Mammary epithelial cell (primary cell): ENCODE data around the gene CHMP4B.

ENCODE experiments used
- CTCF ChIP-seq, 2 donors: IDR thresholded peaks in 1 of 2; conservative IDR thresholded peaks in 1 of 2; 2 replicates each; pipeline ENCODE4 v1.5.1; 2011 to 2012; ENCODE audit warnings: inconsistent platforms in 2 of 2, low read length in 2 of 2, mild to moderate bottlenecking in 2 of 2, control low read depth in 1 of 2, low read depth in 1 of 2; ENCODE audit not compliant: insufficient read depth in 1 of 2; ENCODE audit errors: extremely low read depth in 1 of 2
- EZH2 ChIP-seq: IDR thresholded peaks from 2 replicates; pipeline ENCODE4 v1.6.1; 2012; ENCODE audit warnings: low read length, inconsistent platforms, borderline replicate concordance

DNA sequence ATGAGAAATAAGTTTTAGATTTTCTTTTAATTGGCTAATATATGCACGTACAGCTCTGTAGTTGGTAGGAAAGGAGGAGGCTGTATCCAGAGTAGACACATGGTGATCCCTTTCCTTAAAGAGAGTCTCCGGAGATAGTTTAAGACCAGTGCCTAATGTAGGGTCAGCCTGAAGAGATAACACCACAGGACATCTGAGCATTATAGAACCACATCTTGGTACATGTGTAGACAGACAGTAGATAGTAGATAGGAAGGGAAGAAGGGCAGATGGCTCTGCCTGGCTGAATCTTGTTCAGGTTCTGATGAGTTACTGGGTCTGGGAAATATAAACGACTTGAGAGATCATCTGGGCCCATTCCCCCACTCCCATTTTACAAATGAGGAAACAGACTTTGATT is 18.5 kb downstream of the CHMP4B start:
- no peak for TF ChIP-seq CTCF (conservative IDR thresholded peaks at IDR 0.05 in 1 of 2, IDR thresholded peaks at IDR 0.05 in 1 of 2; ENCODE audit: extremely low read depth in 1 of 2, insufficient read depth in 1 of 2, low read depth in 1 of 2, low read length in 2 of 2)
- no peak for TF ChIP-seq EZH2
